Measurements from ENCODE around the gene STBD1.
"Not testable (repeated sequence)": the region's sequence is repeated elsewhere in the genome, so short reads cannot be mapped to it uniquely, and the experiment has no call there.

Gene STBD1

GRCh38 chr4:76272582-76272981 is 34.0 kb upstream of the STBD1 start:
- Histone ChIP-seq H3K36me3 (ENCODE audit: control insufficient read depth, insufficient read depth, low read length) (no peaks in the 10 kb centered on the region), H3K27ac (ENCODE audit: low read depth, low read length) (no peak overlapping the region), H3K4me3 (ENCODE audit: low read depth, low read length) (no peak overlapping the region), H3K27me3 (ENCODE audit: control insufficient read depth, insufficient read depth, low read length) (no peaks in the 10 kb centered on the region), H3K4me1 (ENCODE audit: control insufficient read depth, insufficient read depth, low read length) (no peaks in the 10 kb centered on the region), H3K9ac (ENCODE audit: low read depth, low read length) (no peak overlapping the region), H3K9me3 (ENCODE audit: control insufficient read depth, insufficient read depth, low read length) (no peaks in the 10 kb centered on the region)

- Histone ChIP-seq H3K27me3 (ENCODE audit: control insufficient read depth, insufficient read depth, low read length) (no peaks in the 10 kb centered on the region), H3K36me3 (ENCODE audit: control insufficient read depth, insufficient read depth, low read length) (no peaks in the 10 kb centered on the region), H3K9me3 (ENCODE audit: control insufficient read depth, insufficient read depth, low read length) (no peaks in the 10 kb centered on the region), H3K4me3 (ENCODE audit: low read depth, low read length) (no peak overlapping the region), H3K9ac (ENCODE audit: low read depth, low read length) (no peak overlapping the region), H3K27ac (ENCODE audit: low read depth, low read length) (no peak overlapping the region), H3K4me1 (ENCODE audit: control insufficient read depth, insufficient read depth, low read length) (no peaks in the 10 kb centered on the region)
These were observed 33.5 kb upstream of the STBD1 start for GRCh38 chr4:76272999-76273398.

- Histone ChIP-seq H3K9me3 (ENCODE audit: control insufficient read depth, insufficient read depth, low read length) (no peaks in the 10 kb centered on the region), H3K36me3 (ENCODE audit: control insufficient read depth, insufficient read depth, low read length) (no peaks in the 10 kb centered on the region), H3K4me3 (ENCODE audit: low read depth, low read length) (no peak overlapping the region), H3K4me1 (ENCODE audit: control insufficient read depth, insufficient read depth, low read length) (no peaks in the 10 kb centered on the region), H3K9ac (ENCODE audit: low read depth, low read length) (no peak overlapping the region), H3K27ac (ENCODE audit: low read depth, low read length) (no peak overlapping the region), H3K27me3 (ENCODE audit: control insufficient read depth, insufficient read depth, low read length) (no peaks in the 10 kb centered on the region)
These were observed 30.9 kb upstream of the STBD1 start for GRCh38 chr4:76275486-76276124.

- Histone ChIP-seq H3K9ac (ENCODE audit: low read depth, low read length) (no peak overlapping the region), H3K27ac (ENCODE audit: low read depth, low read length) (no peak overlapping the region), H3K27me3 (ENCODE audit: control insufficient read depth, insufficient read depth, low read length) (no peaks in the 10 kb centered on the region), H3K4me1 (ENCODE audit: control insufficient read depth, insufficient read depth, low read length) (no peaks in the 10 kb centered on the region), H3K4me3 (ENCODE audit: low read depth, low read length) (no peak overlapping the region), H3K36me3 (ENCODE audit: control insufficient read depth, insufficient read depth, low read length) (no peaks in the 10 kb centered on the region), H3K9me3 (ENCODE audit: control insufficient read depth, insufficient read depth, low read length) (no peaks in the 10 kb centered on the region)
These were observed 29.7 kb upstream of the STBD1 start for GRCh38 chr4:76276813-76277212.

GRCh38 chr4:76277667-76278066 is 28.9 kb upstream of the STBD1 start:
- no peaks in the 10 kb centered on the region for H3K36me3 ChIP-seq (ENCODE audit: control insufficient read depth, insufficient read depth, low read length)
- H3K9ac ChIP-seq (ENCODE audit: low read depth, low read length) = no peak overlapping the region
- no peak overlapping the region for H3K4me3 ChIP-seq (ENCODE audit: low read depth, low read length)
- no peaks in the 10 kb centered on the region for H3K27me3 ChIP-seq (ENCODE audit: control insufficient read depth, insufficient read depth, low read length)
- no peaks in the 10 kb centered on the region for H3K9me3 ChIP-seq (ENCODE audit: control insufficient read depth, insufficient read depth, low read length)
- H3K27ac ChIP-seq (ENCODE audit: low read depth, low read length) = no peak overlapping the region
- H3K4me1 ChIP-seq (ENCODE audit: control insufficient read depth, insufficient read depth, low read length) = no peaks in the 10 kb centered on the region

- no peaks in the 10 kb centered on the region for H3K27me3 ChIP-seq (ENCODE audit: control insufficient read depth, insufficient read depth, low read length)
- H3K4me3 ChIP-seq (ENCODE audit: low read depth, low read length) = no peak overlapping the region
- H3K4me1 ChIP-seq (ENCODE audit: control insufficient read depth, insufficient read depth, low read length) = no peaks in the 10 kb centered on the region
- H3K36me3 ChIP-seq (ENCODE audit: control insufficient read depth, insufficient read depth, low read length) = no peaks in the 10 kb centered on the region
- no peaks in the 10 kb centered on the region for H3K9me3 ChIP-seq (ENCODE audit: control insufficient read depth, insufficient read depth, low read length)
- H3K27ac ChIP-seq (ENCODE audit: low read depth, low read length) = no peak overlapping the region
- H3K9ac ChIP-seq (ENCODE audit: low read depth, low read length) = no peak overlapping the region
These were observed 27.9 kb upstream of the STBD1 start for GRCh38 chr4:76278583-76278982.

- Histone ChIP-seq H3K4me1 (ENCODE audit: control insufficient read depth, insufficient read depth, low read length) (no peaks in the 10 kb centered on the region), H3K9ac (ENCODE audit: low read depth, low read length) (no peak overlapping the region), H3K4me3 (ENCODE audit: low read depth, low read length) (no peak overlapping the region), H3K9me3 (ENCODE audit: control insufficient read depth, insufficient read depth, low read length) (no peaks in the 10 kb centered on the region), H3K27ac (ENCODE audit: low read depth, low read length) (no peak overlapping the region), H3K27me3 (ENCODE audit: control insufficient read depth, insufficient read depth, low read length) (no peaks in the 10 kb centered on the region), H3K36me3 (ENCODE audit: control insufficient read depth, insufficient read depth, low read length) (no peaks in the 10 kb centered on the region)
These were observed 27.1 kb upstream of the STBD1 start for GRCh38 chr4:76279462-76279861.

GRCh38 chr4:76280488-76281441 is 25.8 kb upstream of the STBD1 start:
- Histone ChIP-seq H3K9me3 (ENCODE audit: control insufficient read depth, insufficient read depth, low read length) (no peaks in the 10 kb centered on the region), H3K27ac (ENCODE audit: low read depth, low read length) (no peak overlapping the region), H3K4me1 (ENCODE audit: control insufficient read depth, insufficient read depth, low read length) (no peaks in the 10 kb centered on the region), H3K4me3 (ENCODE audit: low read depth, low read length) (no peak overlapping the region), H3K9ac (ENCODE audit: low read depth, low read length) (no peak overlapping the region), H3K27me3 (ENCODE audit: control insufficient read depth, insufficient read depth, low read length) (no peaks in the 10 kb centered on the region), H3K36me3 (ENCODE audit: control insufficient read depth, insufficient read depth, low read length) (no peaks in the 10 kb centered on the region)

- H3K4me1 ChIP-seq (ENCODE audit: control insufficient read depth, insufficient read depth, low read length); H3K27me3 ChIP-seq (ENCODE audit: control insufficient read depth, insufficient read depth, low read length); H3K27ac ChIP-seq (ENCODE audit: low read depth, low read length); H3K9ac ChIP-seq (ENCODE audit: low read depth, low read length); H3K4me3 ChIP-seq (ENCODE audit: low read depth, low read length); H3K36me3 ChIP-seq (ENCODE audit: control insufficient read depth, insufficient read depth, low read length); H3K9me3 ChIP-seq (ENCODE audit: control insufficient read depth, insufficient read depth, low read length): not testable (repeated sequence)
These were observed 24.9 kb upstream of the STBD1 start for GRCh38 chr4:76281594-76281993.

GRCh38 chr4:76282941-76283689 is 23.4 kb upstream of the STBD1 start:
- no peaks in the 10 kb centered on the region for H3K9me3 ChIP-seq (ENCODE audit: control insufficient read depth, insufficient read depth, low read length)
- no peak overlapping the region for H3K27ac ChIP-seq (ENCODE audit: low read depth, low read length)
- no peaks in the 10 kb centered on the region for H3K4me1 ChIP-seq (ENCODE audit: control insufficient read depth, insufficient read depth, low read length)
- H3K9ac ChIP-seq (ENCODE audit: low read depth, low read length) = no peak overlapping the region
- no peaks in the 10 kb centered on the region for H3K27me3 ChIP-seq (ENCODE audit: control insufficient read depth, insufficient read depth, low read length)
- no peak overlapping the region for H3K4me3 ChIP-seq (ENCODE audit: low read depth, low read length)
- no peaks in the 10 kb centered on the region for H3K36me3 ChIP-seq (ENCODE audit: control insufficient read depth, insufficient read depth, low read length)

GRCh38 chr4:76283900-76284299 is 22.6 kb upstream of the STBD1 start:
- H3K4me1 ChIP-seq (ENCODE audit: control insufficient read depth, insufficient read depth, low read length) = no peaks in the 10 kb centered on the region
- H3K27me3 ChIP-seq (ENCODE audit: control insufficient read depth, insufficient read depth, low read length) = no peaks in the 10 kb centered on the region
- H3K36me3 ChIP-seq (ENCODE audit: control insufficient read depth, insufficient read depth, low read length) = no peaks in the 10 kb centered on the region
- no peaks in the 10 kb centered on the region for H3K9me3 ChIP-seq (ENCODE audit: control insufficient read depth, insufficient read depth, low read length)
- H3K4me3 ChIP-seq (ENCODE audit: low read depth, low read length) = no peak overlapping the region
- H3K9ac ChIP-seq (ENCODE audit: low read depth, low read length) = no peak overlapping the region
- no peak overlapping the region for H3K27ac ChIP-seq (ENCODE audit: low read depth, low read length)

Data from HUES48 (cell line).